H1 (cell line): ENCODE measurements around the gene MTMR10. TPM values are rescaled to one million over a fixed set of nuclear protein-coding genes. Genes with fewer than 3 reads are reported as not detected.

Experiments used
- FOSL1 ChIP-seq: IDR thresholded peaks from 2 replicates; pipeline ENCODE4 v1.6.1; 2011; ENCODE audit warnings: mild to moderate bottlenecking, low read depth, low read length, moderate library complexity; ENCODE audit not compliant: insufficient read depth
- PHF8 ChIP-seq: fragments of 200-600 bp; sonication (generic); conservative IDR thresholded peaks from 2 replicates; pipeline ENCODE4 v1.7.1; 2012; ENCODE audit warnings: low read depth, mild to moderate bottlenecking, inconsistent platforms, low read length, moderate library complexity
- polyA plus RNA-seq, 7 experiments: library from polyadenylated mRNA; depleted of rRNA in 3 of 7; stranded (reverse) in 5 of 7; unstranded in 2 of 7; fragments of >200 nt in 5 of 7; fragments of 200-250 nt in 2 of 7; gene quantifications; 1 replicate in 5 of 7; 2 replicates in 1 of 7; 4 replicates in 1 of 7; pipeline versions ENCODE4 v1.2.1 to v1.2.3, GENCODE V29; 2011 to 2013; ENCODE audit warnings: missing spikeins in 2 of 7, mixed read lengths in 2 of 7
- total RNA-seq: library from RNA; stranded (reverse); fragmentation: NEBNext Ultra II Directional; extraction: Animal tissue kit (Norgen Biotek cat#: 25700); gene quantifications from 2 replicates; pipeline ENCODE4 v1.2.1, GENCODE V29; 2021

The MTMR10 gene
- total and polyA plus RNA-seq, 2 of the 8 experiments (the other 6 are each of a cell fraction or from before 2014, with no cell fraction given) = 3.8 to 13.1 TPM

GRCh38 chr15:30943654-30944335 is 47.6 kb downstream of the MTMR10 start (continued):
- TF ChIP-seq FOSL1 = no peak
- no peak for TF ChIP-seq PHF8
